ENCODE results near the gene SFT2D1. TPM values are rescaled to one million over a fixed set of nuclear protein-coding genes. Genes with fewer than 3 reads are reported as not detected.
"Not testable (repeated sequence)": the region's sequence is repeated elsewhere in the genome, so short reads cannot be mapped to it uniquely, and the experiment has no call there.

The SFT2D1 gene
- total RNA-seq: 10 to 100 TPM; 27.7 to 30.5 TPM

- ChIA-PET POLR2A (interaction anchor here (0.8 to 1.1 kb wide), 4 partner anchors 9 to 69 kb away, joined by 3 to 5 read pairs (median 4); no protein-coding TSS in a partner anchor), CTCF (interaction anchor here (0.6 to 1.8 kb wide), 5 partner anchors 9 to 92 kb away, joined by 3 to 11 read pairs (median 5); no protein-coding TSS in a partner anchor)
- peak within 1 kb of the TSS; percentile 93 for H3K27ac Mint-ChIP-seq
- H3K4me3 Mint-ChIP-seq: peak within 1 kb of the TSS; percentile 78
- peak; percentile 81 for ATAC-seq
- peaks cover 14% of the 10 kb centered on the region for H3K27me3 Mint-ChIP-seq (ENCODE audit: low read depth)
- peaks cover 8% of the 10 kb centered on the region for H3K4me1 Mint-ChIP-seq (ENCODE audit: low read depth)
- peaks cover 9% of the 10 kb centered on the region for H3K36me3 Mint-ChIP-seq (ENCODE audit: low read depth)
- peak; percentile 87 for DNase-seq
- no peaks in the 10 kb centered on the region for H3K9me3 Mint-ChIP-seq (ENCODE audit: insufficient read depth)
These were observed at the start of gene SFT2D1 for GRCh38 chr6:166342349-166343149. SFT2D1 (minus strand) TSS chr6:166342545; CDS start chr6:166342481, 64 bp downstream.

GRCh38 chr6:166389119-166389518 is 46.8 kb upstream of the SFT2D1 start:
- ChIA-PET POLR2A (no interaction called here), CTCF (interaction anchor here (2.6 kb wide), 1 partner anchor 12 kb away, joined by 14 read pairs; no protein-coding TSS in a partner anchor)
- no peak overlapping the region for H3K4me3 Mint-ChIP-seq
- H3K27me3 Mint-ChIP-seq (ENCODE audit: low read depth): peaks cover 8% of the 10 kb centered on the region
- H3K36me3 Mint-ChIP-seq (ENCODE audit: low read depth): no peaks in the 10 kb centered on the region
- peaks cover 2% of the 10 kb centered on the region for H3K4me1 Mint-ChIP-seq (ENCODE audit: low read depth)
- DNase-seq (no peak), ATAC-seq (no peak)
- H3K27ac Mint-ChIP-seq: no peak overlapping the region
- H3K9me3 Mint-ChIP-seq (ENCODE audit: insufficient read depth): no peaks in the 10 kb centered on the region

- ATAC-seq: no peak
- DNase-seq: no peak
- H3K9me3 Mint-ChIP-seq (ENCODE audit: insufficient read depth): no peaks in the 10 kb centered on the region
- ChIA-PET POLR2A (no interaction called here), CTCF (interaction anchor here (1.0 to 2.6 kb wide), 2 partner anchors 13 to 113 kb away, joined by 4 to 14 read pairs; no protein-coding TSS in a partner anchor)
- peaks cover 4% of the 10 kb centered on the region for H3K4me1 Mint-ChIP-seq (ENCODE audit: low read depth)
- H3K27ac Mint-ChIP-seq: no peak overlapping the region
- no peak overlapping the region for H3K4me3 Mint-ChIP-seq
- H3K36me3 Mint-ChIP-seq (ENCODE audit: low read depth): no peaks in the 10 kb centered on the region
- H3K27me3 Mint-ChIP-seq (ENCODE audit: low read depth): peaks cover 7% of the 10 kb centered on the region
These were observed 46.1 kb upstream of the SFT2D1 start for GRCh38 chr6:166388290-166389004.

GRCh38 chr6:166387642-166388289 is 45.4 kb upstream of the SFT2D1 start:
- ATAC-seq (no peak), DNase-seq (no peak)
- peaks cover 7% of the 10 kb centered on the region for H3K27me3 Mint-ChIP-seq (ENCODE audit: low read depth)
- POLR2A ChIA-PET: no interaction called here
- H3K4me3 Mint-ChIP-seq: no peak overlapping the region
- CTCF ChIA-PET: interaction anchor here (1.0 to 2.6 kb wide), 2 partner anchors 13 to 112 kb away, joined by 4 to 14 read pairs; no protein-coding TSS in a partner anchor
- H3K27ac Mint-ChIP-seq: no peak overlapping the region
- peaks cover 4% of the 10 kb centered on the region for H3K4me1 Mint-ChIP-seq (ENCODE audit: low read depth)
- H3K36me3 Mint-ChIP-seq (ENCODE audit: low read depth): no peaks in the 10 kb centered on the region
- no peaks in the 10 kb centered on the region for H3K9me3 Mint-ChIP-seq (ENCODE audit: insufficient read depth)

GRCh38 chr6:166387098-166387497 is 44.8 kb upstream of the SFT2D1 start:
- H3K4me1 Mint-ChIP-seq (ENCODE audit: low read depth); H3K27ac Mint-ChIP-seq; DNase-seq; H3K27me3 Mint-ChIP-seq (ENCODE audit: low read depth); ATAC-seq; H3K4me3 Mint-ChIP-seq; H3K36me3 Mint-ChIP-seq (ENCODE audit: low read depth); POLR2A ChIA-PET; H3K9me3 Mint-ChIP-seq (ENCODE audit: insufficient read depth): not testable (repeated sequence)
- CTCF ChIA-PET: interaction anchor here (2.6 kb wide), 1 partner anchor 14 kb away, joined by 14 read pairs; no protein-coding TSS in a partner anchor

- DNase-seq (no peak), ATAC-seq (no peak)
- ChIA-PET CTCF (no interaction called here), POLR2A (no interaction called here)
- H3K9me3 Mint-ChIP-seq (ENCODE audit: insufficient read depth): no peaks in the 10 kb centered on the region
- peaks cover 7% of the 10 kb centered on the region for H3K27me3 Mint-ChIP-seq (ENCODE audit: low read depth)
- peaks cover 13% of the 10 kb centered on the region for H3K4me1 Mint-ChIP-seq (ENCODE audit: low read depth)
- no peak overlapping the region for H3K4me3 Mint-ChIP-seq
- no peaks in the 10 kb centered on the region for H3K36me3 Mint-ChIP-seq (ENCODE audit: low read depth)
- H3K27ac Mint-ChIP-seq: no peak overlapping the region
These were observed 43.8 kb upstream of the SFT2D1 start for GRCh38 chr6:166386111-166386510.

GRCh38 chr6:166383802-166384363 is 41.5 kb upstream of the SFT2D1 start:
- ATAC-seq; H3K9me3 Mint-ChIP-seq (ENCODE audit: insufficient read depth); H3K36me3 Mint-ChIP-seq (ENCODE audit: low read depth); H3K27me3 Mint-ChIP-seq (ENCODE audit: low read depth); DNase-seq: not testable (repeated sequence)
- ChIA-PET CTCF (interaction anchor here (1.1 to 1.5 kb wide), 3 partner anchors 17 to 108 kb away, joined by 3 to 6 read pairs (median 3); no protein-coding TSS in a partner anchor), POLR2A (interaction anchor here (0.7 to 1.0 kb wide), 2 partner anchors 9 to 32 kb away, joined by 3 to 4 read pairs; no protein-coding TSS in a partner anchor)
- Mint-ChIP-seq H3K4me1 (ENCODE audit: low read depth) (peaks cover 16% of the 10 kb centered on the region), H3K4me3 (peak overlapping the region; percentile 82), H3K27ac (peak overlapping the region; percentile 85)

GRCh38 chr6:166382933-166383801 is 40.8 kb upstream of the SFT2D1 start, which contains the start of gene MPC1:
MPC1 (minus strand) TSS chr6:166382940; CDS start chr6:166382876, 64 bp downstream.
- no peaks in the 10 kb centered on the region for H3K27me3 Mint-ChIP-seq (ENCODE audit: low read depth)
- CTCF ChIA-PET: interaction anchor here (1.1 to 1.4 kb wide), 2 partner anchors 17 to 63 kb away, joined by 3 to 6 read pairs; no protein-coding TSS in a partner anchor
- peak within 1 kb of the TSS; percentile 94 for H3K4me3 Mint-ChIP-seq
- no peaks in the 10 kb centered on the region for H3K9me3 Mint-ChIP-seq (ENCODE audit: insufficient read depth)
- H3K4me1 Mint-ChIP-seq (ENCODE audit: low read depth): peaks cover 16% of the 10 kb centered on the region
- ATAC-seq (peak; percentile 94), DNase-seq (peak; percentile 95)
- no peaks in the 10 kb centered on the region for H3K36me3 Mint-ChIP-seq (ENCODE audit: low read depth)
- H3K27ac Mint-ChIP-seq: peak within 1 kb of the TSS; percentile 86
- POLR2A ChIA-PET: interaction anchor here (0.7 to 1.0 kb wide), 2 partner anchors 10 to 31 kb away, joined by 3 to 4 read pairs; no protein-coding TSS in a partner anchor

GRCh38 chr6:166382500-166382932 is 40.2 kb upstream of the SFT2D1 start:
- Mint-ChIP-seq H3K27ac (peak overlapping the region; percentile 86), H3K27me3 (ENCODE audit: low read depth) (no peaks in the 10 kb centered on the region), H3K4me3 (peak overlapping the region; percentile 94), H3K9me3 (ENCODE audit: insufficient read depth) (no peaks in the 10 kb centered on the region), H3K36me3 (ENCODE audit: low read depth) (no peaks in the 10 kb centered on the region), H3K4me1 (ENCODE audit: low read depth) (peaks cover 16% of the 10 kb centered on the region)
- ChIA-PET CTCF (no interaction called here), POLR2A (no interaction called here)
- DNase-seq: no peak
- peak; percentile 23 for ATAC-seq

GRCh38 chr6:166381733-166382499 is 39.6 kb upstream of the SFT2D1 start:
- ChIA-PET CTCF (interaction anchor here (0.6 to 5.2 kb wide), 44 partner anchors 8 to 148 kb away, joined by 3 to 55 read pairs (median 5); partner anchors contain the start of genes PRR18 and SFT2D1), POLR2A (interaction anchor here (0.7 to 1.4 kb wide), 3 partner anchors 40 to 106 kb away, joined by 3 to 4 read pairs (median 3); no protein-coding TSS in a partner anchor)
- ATAC-seq (peak; percentile 43), DNase-seq (peak; percentile 82)
- Mint-ChIP-seq H3K27ac (peak overlapping the region; percentile 86), H3K36me3 (ENCODE audit: low read depth) (no peaks in the 10 kb centered on the region), H3K27me3 (ENCODE audit: low read depth) (no peaks in the 10 kb centered on the region), H3K9me3 (ENCODE audit: insufficient read depth) (no peaks in the 10 kb centered on the region), H3K4me3 (peak overlapping the region; percentile 94), H3K4me1 (ENCODE audit: low read depth) (peaks cover 16% of the 10 kb centered on the region)
